H4 (cell line): Measurements from ENCODE around the gene AMACR. TPM values are rescaled to one million over a fixed set of nuclear protein-coding genes. Genes with fewer than 3 reads are reported as not detected.
A peak's percentile ranks its signal among the peaks of the same experiment; 100 is the strongest.

ENCODE experiments used
- DNase-seq: peaks from one replicate; pipeline ENCODE4 v3.0.0-alpha.2; 2015; ENCODE audit warnings: low spot score
- total RNA-seq: library from RNA; depleted of rRNA; stranded (reverse); fragments of >200 nt; shearing (Covaris generic); gene quantifications from 2 replicates; pipeline ENCODE4 v1.2.3, GENCODE V29; 2014

The AMACR gene
- total RNA-seq, 1 experiment from 2014 or later: 11.8 TPM

DNA sequence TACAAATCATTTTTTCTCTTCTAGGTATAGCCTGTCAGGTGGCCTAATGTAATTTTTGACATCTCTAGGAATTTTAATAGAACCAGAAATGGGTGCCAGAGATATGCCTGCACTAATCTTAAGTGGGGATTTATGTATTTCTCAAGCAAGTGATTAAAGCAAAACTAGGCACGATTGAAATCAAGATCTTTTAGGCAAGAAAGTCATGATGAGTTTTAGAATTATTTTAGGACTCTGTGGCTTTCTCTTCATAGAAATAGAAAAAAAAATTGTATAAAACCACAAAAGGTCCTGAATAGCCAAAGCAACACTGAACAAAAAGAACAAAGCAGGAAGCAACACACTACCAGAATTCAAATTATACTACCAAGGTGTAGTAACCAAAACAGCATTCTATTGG lies 952 bp upstream of the AMACR start:
- DNase-seq: no peak

DNA sequence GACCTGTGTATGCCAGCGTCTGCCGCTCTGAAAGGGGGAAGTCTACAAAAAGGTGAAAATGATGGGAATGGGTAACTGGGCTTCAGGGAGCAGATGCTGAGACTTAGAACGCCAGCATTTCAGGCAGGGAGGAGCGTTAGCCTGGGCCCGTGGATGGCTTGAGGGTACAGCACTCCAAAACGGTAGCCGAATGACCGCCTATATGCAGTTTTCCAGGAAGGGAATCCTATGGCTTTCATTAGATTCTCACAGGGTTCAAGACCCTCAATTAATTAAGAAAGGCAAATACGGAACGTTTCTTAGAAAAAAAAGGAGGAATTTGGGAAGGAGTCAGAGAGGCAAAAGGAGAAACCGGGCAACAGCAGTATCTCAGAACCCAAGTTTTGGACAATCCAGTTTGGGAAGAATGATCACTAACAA lies 639 bp downstream of the AMACR start:
- DNase-seq: no peak

DNA sequence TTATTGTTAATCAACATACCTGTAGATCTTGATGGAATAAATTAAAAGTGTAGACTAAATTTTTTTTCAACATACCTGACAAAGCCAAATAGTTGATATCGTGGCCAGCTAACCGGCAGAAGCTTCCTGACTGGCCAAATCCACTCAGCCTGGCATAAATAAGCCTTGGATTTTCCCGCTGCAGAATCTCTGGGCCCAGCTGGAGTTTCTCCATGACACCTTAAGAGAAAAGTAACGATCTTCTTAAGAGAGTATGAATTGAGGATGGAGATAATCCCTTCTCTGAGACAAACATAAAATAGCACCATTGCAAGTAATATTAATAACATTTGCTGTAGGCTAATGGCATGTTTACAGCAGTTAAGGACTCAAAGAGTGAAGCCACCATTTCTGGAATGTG lies 2.2 kb downstream of the AMACR start:
- no peak for DNase-seq

DNA sequence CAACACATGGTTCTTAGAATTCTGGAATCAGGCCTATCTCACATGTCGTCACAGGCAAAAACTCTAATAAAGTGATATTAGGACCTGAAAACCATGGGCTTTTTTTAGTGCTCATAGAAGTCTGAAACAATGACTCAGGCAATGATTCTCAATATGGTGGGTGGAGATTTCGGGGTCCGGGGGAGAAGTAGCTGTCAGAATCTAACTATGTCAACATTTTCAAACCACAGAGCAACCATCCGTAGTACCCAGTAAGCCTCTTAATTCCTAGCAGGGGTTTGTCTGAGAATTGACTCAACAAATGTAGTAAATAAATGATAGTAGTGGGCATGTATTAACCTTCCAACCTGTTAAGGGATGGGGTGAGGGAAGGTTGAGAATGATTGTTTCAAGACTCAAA lies 2.6 kb downstream of the AMACR start:
- DNase-seq: no peak

DNA sequence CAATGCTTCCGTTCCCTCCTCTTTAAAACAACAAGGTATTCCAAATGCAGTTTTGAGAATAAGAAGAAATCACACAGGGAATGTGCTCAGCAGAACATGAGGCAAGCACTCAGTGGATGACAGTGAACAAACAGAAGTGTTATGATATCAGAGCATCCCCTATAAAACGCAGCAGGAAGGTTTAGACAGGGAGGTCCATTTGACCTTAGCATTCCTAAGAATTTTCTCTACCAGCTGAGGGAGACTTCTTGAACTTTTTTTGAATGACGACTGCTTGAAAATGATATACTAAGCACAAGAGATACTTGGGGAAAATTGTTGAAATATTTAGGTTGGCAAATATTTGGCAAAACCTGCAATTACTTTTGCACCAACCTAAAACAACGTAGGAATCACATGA lies 3.9 kb downstream of the AMACR start:
- DNase-seq: no peak

DNA sequence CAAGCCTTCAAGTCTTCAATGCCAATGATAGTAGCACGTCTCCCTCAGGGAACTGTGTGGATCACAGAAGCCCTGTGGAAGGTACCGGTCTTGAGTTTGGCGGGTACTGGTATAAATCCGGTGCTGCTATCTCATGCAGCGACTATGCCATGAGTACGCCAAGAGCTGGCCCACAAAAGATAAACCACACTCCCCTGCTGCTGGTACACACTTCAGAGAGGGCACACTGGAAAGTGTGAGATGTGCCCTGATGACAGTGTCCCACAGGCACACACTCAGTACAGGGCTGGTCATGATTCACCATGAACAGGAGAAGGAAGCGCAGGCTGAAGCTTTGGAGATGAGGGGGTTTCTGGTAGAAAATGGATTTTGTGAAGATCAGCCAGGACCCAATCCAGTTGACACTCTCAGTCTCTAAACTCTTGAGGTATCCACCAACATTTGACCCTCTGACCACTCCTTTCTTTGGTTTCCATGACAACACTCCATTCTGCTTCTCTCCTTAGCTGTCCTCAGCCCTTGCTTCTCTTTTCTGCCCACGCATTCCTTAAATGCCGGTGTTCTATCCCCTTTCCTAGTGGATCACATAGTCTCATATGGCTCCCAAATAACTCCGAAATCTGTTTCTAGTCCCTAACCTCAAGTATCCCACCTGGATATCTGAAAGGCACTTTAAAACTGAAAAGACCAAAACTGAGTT lies 5.1 kb downstream of the AMACR start:
- no peak for DNase-seq

DNA sequence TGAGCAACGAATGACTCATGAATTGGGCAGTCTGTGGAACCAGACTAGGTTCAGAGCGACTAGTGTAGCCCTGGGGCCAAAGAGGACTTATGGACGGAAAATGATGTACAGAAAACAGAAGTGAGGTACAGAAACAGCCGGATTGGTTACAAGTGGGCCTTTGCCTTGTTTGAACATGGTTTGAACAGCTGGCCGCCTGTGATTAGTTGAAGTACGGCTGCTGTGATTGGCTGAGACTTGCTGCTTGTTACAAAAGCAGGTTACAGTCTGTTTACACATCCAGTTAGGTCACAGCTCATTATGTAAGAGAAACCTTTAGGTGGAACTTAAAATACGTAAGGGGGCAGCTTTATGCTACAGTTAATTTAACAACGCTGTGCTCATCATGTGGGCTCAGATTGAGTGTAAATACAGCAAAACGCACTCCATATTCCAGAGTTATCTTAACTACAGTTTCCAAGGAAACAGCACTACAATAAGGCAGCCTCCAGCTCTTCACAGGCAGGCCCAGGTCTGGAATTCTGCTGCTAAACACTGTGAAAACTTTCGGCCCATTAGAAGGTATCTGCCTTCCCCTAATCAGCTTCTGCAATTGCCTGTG lies 6.5 kb downstream of the AMACR start:
- DNase-seq: peak; percentile 34

DNA sequence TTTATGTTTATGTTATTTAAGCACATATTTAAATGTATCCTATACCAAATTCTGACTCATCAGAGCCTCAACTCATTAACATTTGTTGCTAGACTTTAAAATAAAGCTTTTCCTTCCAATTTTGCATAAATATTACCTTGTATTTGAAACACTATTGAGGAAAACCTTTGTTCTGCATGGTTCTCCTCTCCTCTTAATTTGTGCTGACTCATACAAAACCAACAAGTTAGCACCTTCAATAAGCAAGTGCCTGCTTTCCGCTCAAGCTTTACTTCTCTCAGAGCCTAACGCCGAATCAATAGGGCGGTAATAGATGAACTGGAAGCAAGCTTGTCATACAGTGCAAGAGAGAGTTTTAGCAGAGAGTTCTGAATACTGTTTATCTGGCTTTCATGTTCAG lies 7.9 kb downstream of the AMACR start:
- DNase-seq: no peak

DNA sequence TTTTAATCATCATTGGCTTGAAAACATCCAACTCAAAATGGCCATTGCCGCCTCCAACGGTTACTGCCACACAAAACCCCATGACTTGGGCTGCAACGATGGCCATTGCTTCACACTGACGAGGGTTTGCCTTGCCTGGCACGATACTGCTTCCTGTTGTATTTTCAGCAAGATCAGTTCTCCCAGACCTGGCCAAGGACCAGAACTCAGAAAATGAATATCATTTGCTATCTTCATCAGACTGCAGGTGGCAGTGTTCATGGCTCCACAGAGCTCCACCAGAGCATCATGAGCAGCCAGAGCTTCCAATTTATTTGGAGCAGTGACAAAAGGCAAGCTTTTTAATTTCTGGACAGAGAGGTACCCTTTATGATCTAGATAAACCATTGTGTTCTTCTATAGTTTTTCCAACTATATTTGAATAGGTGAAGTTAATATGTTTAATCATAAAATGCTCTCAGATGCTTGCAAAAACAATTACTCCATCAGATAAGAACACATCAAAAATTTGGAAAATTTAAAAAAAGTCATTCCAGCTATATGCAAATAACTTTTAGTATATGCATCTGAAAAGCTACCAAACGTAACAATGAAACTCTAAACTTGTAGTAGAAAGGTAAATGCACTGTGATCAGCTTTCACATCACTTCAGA lies 10.4 kb downstream of the AMACR start:
- DNase-seq: peak; percentile 92

DNA sequence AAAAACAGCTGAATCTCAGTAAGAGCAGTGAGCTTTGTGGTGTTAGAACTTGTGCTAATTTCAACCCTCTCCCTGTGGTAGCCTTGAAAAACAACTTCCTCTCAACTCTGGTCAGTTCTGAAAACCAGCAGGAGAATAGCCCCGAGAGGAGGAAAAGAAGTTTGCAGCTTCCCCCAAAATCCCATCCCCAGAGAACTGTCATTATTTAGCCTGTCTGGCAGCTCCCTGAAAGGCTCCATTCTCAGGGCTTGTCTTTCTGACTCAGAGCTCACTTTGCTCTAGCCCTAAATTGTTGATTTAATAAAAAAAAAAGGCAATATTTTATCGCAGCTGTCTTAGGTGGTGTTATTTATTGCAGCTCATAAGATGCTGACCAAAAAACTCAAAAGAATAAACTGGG lies 12.0 kb downstream of the AMACR start:
- DNase-seq: no peak

DNA sequence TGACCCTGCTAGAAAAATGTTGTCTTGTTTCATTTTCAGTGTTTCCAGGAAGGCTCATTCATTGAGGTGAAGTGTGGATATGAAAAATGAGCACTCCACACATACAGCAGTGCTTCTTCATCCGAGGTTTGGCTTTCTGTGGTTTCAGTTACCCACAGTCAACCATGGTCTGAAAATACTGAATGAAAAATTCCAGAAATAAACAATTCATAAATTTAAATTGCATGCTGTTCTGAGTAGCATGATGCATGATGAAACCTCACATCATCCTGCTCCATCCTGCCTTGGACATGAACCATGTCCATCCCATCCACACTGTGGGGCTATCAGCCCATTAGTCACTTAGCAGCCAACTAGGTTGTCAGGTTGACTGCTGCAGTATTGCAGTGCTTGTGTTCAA lies 13.0 kb downstream of the AMACR start:
- DNase-seq: no peak

DNA sequence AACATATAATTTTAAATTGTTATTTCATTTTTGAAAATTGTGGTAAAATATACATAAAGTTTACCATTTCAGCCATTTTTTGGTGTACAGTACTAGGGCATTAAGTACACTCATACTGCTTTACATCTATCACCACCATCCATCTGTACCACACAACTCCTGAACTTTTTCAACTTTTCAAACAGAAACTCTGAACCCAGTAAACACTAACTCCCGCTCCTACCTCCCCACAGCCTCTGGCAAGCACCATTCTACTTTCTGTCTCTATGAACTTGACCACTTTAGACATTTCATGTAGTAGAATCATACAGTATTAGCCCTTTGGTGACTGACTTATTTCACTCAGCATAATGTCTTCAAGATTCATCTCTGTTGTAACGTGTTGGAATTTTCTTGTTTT lies 15.0 kb downstream of the AMACR start:
- no peak for DNase-seq

DNA sequence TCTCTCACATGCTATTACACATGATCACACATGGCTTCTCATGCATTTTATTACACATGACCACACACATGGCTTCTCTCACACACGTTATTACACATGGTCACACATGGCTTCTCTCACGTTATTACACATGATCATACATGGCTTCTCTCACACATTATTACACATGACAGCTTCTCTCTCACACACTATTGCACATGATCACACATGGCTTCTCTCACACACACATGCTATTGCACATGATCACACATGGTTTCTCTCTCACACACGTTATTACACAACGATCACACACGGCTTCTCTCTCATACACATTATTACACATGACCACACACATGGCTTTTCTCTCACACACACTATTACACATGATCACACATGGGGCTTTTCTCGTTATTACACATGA lies 22.4 kb downstream of the AMACR start:
- DNase-seq: no peak

DNA sequence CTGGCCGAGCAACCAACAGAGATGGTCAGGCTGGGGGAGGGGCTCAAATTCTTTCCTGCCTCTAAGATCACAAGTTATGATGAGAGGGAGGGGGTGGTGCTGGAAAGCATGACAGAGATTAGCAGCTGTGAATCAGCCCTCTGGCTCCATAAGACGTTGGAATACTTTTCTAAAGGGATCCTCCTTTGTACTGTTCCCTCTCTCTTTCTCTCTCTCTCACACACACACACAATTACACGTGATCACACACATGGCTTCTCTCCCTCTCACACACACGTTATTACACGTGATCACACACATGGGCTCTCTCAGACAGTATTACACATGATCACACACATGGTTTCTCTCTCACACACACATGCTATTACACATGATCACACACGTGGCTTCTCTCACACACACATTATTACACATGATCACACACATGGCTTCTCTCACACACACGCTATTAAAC lies 23.2 kb downstream of the AMACR start, which contains the start of gene SLC45A2:
SLC45A2 (minus strand) TSS at position 23 of the 454 bp plus-strand sequence. CDS start 110 bp downstream, outside the sequence.
- DNase-seq: no peak

DNA sequence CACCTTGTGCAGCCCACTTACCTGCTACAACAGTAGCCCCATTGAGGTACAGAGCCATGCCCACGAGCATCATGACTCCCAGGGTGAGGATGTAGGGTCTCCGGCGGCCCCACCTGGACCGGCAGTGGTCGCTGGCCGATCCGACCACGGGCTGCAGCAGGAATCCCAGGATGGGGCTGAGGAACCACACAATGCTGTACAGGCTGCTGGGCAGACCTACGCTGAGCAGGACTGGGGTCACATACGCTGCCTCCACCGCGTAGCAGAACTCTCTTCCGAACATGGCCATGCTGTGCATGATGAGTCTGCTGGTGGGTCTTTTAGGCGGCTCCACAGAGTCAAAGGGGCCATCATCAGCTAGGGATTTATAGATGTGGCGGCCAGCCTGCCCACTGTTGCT lies 23.7 kb downstream of the AMACR start:
- no peak for DNase-seq

DNA sequence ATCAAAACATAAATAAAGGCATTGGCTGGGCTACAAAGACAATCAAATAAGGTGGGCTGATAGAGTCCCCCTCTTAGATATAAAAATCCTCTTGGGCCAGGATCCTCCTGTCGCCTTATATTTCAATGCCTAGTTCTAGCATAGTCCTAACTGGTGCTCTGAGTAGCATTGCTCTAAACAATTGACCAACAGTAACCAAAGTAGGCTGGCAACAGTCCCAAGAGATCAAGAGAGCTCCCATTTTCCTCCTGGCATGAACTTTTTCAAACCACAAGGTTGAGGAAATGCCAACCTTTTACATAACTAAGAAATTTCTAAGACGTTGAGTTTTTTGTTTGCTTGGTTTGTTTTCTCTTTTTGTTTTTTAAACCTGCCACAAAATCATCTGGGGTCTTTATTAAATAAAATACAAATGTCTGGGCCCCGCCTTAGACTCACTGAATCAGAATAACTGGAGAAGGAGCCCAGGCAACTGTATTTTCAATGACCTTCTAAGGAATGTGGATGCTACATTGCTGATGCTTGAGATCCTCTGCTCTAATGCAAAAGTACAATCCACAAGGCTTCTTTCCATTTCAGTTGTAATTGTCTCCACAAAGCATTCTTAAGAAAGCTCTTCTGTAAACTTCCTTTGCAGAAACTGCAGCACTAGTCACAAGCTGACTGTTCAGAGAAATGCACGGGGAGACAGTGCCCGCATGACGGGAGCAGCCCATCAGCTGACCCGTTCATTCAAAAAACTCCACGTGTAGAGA lies 26.3 kb downstream of the AMACR start:
- peak; percentile 70 for DNase-seq

DNA sequence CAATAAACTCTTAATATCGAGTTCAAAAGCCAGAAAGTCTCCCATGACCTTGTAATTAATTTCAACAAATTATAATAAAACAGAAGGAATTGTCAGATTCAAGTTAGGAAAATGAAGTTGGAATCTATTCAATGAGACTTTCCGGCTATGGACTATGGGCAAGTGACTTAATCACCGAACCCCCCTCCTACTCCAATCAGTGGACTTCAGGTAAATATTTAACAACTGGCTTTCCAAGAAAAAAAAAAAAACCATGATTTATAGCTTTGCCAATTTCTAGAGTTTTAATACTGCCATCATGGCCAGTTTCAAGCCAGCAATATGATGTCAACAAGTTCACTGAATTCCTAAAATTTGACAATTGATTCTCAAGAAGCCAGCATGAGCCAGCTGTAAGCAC lies 27.8 kb downstream of the AMACR start:
- no peak for DNase-seq

DNA sequence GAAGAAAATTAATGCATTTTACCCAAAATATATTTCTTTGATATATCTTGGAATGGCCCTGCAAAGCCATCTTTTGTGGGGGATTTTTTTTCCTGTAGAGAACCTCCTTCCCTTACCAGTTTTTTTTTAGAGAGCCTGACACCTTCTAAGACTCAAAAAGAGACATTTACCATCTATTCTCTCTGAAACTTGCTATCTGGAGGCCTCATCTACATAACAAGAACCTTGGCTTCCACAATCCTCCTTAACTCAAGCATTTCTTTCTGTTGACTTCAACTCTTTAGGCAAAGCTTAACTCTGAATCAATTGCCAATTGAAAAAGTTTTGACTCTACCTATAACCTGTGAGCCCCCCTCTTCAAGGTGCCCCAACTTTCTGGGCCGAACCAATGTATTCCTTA lies 29.5 kb downstream of the AMACR start:
- no peak for DNase-seq

DNA sequence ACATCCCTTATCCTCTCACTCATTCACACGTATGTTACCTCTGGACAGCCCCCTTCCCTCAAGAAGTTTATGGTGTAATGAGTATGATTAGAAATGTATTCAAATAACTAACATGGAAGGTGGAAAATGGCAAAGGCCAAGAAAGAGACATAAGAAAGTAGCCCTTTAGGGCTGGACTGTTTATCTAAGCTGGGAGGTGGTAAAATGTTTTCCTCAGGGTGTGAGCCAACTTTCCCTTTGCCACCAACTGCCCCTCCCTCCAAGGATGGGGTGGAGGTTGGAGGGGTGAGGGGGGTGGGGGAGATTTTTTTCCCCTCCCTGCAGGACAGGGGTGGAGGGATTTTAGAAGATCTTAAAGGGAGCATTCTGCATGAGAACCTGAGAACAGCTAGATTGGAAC lies 31.5 kb downstream of the AMACR start:
- no peak for DNase-seq

DNA sequence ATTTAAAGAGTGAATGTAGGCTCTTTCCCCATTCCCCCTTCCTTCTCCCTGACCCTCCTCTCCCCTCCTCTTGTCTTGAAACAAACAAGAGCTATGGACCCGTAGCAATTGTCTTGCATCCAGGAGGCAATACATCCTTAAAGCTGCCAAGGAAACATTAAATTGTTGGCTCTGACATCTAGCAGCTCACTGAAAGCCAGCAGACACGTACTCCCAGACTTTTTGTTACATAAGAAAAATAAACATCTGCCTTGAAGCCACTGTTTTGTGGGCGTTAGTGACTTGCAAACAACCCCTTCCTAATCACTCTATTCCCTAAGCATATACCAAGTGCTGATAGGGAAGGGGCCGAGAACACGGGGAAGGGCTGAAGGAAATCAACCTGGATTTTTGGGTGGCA lies 32.0 kb downstream of the AMACR start:
- DNase-seq: peak; percentile 21

DNA sequence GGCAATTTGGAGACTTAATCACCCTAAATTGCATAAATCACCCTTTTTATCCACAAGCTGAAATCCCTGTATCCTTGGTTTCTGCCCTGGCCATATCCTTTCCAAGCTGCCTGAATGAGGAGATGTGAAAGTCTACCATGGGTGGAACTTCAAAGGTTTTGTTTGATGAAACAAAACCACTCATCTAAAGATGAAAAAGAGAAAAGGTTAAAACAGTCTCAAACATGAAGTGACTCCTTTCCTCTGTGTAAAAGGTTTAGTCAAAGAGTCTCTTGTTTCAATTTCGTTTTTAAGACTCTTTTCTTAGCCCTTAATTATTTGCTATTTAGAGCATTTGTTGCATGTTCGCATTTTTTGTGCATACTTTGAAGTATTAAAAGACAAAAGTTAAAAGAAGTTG lies 34.6 kb downstream of the AMACR start:
- DNase-seq: no peak
